Measurements from ENCODE around the gene SZT2.
A peak's percentile ranks its signal among the peaks of the same experiment; 100 is the strongest.
"Not testable (repeated sequence)": the region's sequence is repeated elsewhere in the genome, so short reads cannot be mapped to it uniquely, and the experiment has no call there.

Gene SZT2

DNA sequence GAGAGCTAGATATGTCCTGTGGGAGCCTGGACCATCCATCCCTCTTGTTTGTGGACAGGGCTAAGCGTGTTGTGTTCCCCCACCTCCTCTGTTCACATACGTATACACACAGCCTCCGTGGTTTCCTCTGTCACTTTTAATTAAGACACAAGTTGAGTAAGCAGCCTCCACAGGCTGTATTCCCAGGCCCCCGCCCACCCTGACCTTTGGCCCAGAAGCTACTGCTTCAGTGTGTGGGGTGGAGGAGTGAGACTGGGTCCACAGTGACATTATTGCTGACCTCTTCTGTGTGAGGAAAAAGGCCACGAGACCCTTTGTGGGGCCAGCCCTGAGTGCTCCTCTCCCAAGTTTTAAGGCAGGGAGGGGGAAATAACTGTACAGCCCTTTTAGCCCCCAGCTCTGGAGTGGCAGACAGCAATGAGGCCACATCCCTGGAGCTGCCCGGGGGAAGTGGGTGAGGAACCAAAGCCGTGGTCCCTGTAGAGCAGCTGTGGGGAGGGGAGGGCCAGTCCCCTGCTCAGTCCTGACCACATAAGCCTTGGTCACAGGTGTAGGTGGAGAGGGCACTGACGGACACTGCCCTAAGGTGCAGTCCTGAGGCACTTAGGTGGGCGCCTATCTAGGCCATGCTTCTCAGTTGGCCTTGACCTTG lies 26.3 kb upstream of the SZT2 start:
- no peak for DNase-seq

DNA sequence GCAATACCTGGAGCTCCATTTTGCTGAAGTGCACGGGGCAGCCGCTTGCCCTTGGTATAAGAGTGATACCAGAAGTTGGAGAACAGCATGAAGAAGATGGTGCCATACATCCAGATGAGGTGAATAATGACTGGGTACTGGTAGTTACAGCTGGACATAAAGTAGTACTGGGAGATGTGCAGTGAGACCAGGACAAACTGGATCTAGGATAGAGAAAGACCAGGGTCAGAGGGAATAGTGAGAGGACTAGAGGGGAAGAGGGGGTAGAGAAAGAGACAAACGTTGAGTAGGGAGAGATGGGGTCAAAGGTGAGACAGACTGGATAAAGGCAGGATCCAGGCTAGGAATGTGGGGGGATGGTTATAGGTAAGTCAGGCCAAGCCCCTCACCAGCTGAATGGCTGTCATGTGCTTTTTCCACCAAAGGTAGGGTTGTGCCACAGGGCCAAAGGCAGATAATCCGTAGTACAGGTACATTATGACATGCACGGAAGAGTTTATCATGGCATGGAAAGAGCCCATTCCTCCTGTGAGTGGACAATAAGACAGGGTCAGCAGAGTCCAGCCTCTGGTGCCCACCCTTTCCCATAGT lies 25.7 kb upstream of the SZT2 start:
- no peak for DNase-seq

DNA sequence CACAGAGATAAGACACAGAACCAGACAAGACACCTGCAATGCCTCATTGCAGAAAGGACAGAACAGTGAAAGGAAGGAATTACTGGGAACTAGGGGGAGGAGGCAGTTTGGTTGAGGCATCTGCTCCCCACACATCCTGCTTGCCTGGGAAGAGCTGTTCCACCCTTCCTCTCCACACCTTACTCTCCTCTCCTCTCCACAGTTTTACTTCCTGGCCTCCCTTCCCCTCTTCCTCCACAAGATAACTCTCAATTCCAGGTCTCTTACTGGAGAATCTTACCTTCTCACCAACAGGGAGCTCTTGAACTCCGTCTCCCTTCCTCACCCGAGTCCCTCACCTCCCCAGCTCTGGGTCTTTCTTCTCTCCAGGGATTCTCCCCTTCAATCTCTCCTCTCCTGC lies 24.0 kb upstream of the SZT2 start:
- DNase-seq: no peak

DNA sequence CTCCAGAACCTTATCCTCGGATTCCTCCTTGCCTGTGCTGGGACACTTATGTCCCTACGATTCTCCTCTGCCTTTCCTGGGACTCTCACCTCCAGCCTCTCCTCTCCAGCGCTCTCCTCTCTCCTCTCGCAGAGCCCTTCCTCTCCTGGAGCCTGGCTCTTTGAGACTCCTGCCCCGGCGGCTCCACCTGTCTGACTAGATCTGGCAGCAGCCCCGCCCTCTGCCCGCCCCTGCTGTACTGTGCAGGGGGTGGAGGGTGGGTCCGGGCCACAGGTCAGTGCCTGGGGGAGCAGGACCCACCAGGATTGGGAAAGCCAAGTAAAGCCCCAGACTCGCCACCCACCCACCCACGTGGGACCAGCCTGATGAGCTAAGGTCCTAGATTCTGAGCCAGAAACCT lies 23.5 kb upstream of the SZT2 start:
- DNase-seq: no peak

- no peak for DNase-seq
Measured at GRCh38 chr1:43366601-43367025, 23.1 kb upstream of the SZT2 start.

GRCh38 chr1:43367026-43367903 lies 22.4 kb upstream of the SZT2 start:
- no peak for DNase-seq

GRCh38 chr1:43367904-43368645 lies 21.6 kb upstream of the SZT2 start, which contains the start of gene ELOVL1:
Gene ELOVL1, minus strand, starts transcription at chr1:43368011. Its CDS starts 2,402 bp downstream, at chr1:43365609.
- DNase-seq: peak; percentile 94

DNA sequence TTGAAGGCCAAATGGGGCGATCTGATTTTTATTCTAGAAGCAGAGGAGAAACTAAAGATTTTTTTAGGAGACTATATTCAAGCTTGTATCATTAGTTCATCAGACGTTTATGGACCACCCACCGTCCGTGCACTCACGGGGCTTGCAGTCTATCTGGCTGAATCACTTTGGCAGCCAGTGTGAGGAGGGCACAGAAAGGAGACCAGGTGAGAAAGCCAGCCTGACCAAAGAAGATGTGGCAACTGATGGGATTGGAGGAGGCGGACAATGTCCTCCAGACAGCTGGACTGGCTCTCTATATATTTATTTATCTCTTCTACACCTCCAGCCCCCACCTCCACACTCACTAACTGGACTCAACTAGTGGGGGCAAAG lies 21.1 kb upstream of the SZT2 start:
- no peak for DNase-seq

DNA sequence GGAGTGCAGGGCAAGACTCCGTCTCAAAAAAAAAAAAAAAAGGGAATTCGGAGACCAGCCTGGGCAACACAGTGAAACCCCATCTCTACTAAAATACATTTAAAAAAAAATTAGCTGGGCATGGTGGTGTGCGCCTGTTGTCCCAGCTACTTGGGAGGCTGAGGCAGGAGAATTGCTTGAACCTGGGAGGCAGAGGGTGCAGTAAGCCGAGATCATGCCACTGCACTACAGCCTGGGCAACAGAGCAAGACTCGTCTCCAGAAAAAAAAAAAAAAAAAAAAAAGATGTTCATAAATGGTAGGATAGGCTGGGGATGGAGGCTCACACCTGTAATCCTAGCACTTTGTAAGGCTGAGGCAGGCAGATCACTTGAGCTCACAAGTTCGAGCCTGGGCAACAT lies 19.9 kb upstream of the SZT2 start:
- DNase-seq: not testable (repeated sequence)

DNA sequence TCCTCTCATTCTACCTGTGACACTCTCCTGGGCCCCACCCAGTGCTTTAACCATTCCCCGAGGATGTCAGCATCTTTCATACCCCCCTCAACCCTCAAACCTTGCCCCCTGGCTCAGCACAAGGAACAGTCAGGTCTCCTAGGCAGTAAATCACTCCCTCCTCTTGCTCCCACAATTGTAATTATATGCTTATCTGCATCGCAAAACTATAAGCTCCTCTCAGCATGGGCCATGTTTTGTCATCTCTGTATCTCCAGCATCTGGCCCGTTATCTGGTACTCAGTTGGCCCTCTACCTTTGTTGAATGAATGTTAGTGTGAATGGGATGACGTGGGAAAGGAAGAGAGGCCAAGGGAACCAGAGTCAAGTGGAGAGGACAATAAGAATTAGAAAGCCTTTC lies 19.1 kb upstream of the SZT2 start:
- no peak for DNase-seq

DNA sequence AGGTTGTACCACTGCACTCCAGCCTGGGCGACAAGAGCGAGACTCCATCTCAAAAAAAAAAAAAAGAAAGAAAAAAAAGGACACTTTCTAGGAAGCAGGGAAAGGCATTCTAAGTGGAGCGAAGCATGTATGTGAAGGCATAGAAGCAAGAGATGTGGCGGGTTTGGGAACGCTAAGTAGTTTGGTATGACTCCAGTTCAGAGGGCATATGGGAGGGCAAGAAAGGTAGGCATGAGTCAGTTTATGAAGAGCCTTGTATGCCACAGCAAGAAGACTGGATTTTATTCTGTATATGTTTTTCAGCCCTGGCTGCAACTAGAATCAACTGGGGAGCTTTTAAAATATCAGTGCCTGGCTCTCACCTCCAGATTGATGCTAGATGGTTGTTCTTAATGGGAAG lies 17.5 kb upstream of the SZT2 start:
- DNase-seq: no peak

DNA sequence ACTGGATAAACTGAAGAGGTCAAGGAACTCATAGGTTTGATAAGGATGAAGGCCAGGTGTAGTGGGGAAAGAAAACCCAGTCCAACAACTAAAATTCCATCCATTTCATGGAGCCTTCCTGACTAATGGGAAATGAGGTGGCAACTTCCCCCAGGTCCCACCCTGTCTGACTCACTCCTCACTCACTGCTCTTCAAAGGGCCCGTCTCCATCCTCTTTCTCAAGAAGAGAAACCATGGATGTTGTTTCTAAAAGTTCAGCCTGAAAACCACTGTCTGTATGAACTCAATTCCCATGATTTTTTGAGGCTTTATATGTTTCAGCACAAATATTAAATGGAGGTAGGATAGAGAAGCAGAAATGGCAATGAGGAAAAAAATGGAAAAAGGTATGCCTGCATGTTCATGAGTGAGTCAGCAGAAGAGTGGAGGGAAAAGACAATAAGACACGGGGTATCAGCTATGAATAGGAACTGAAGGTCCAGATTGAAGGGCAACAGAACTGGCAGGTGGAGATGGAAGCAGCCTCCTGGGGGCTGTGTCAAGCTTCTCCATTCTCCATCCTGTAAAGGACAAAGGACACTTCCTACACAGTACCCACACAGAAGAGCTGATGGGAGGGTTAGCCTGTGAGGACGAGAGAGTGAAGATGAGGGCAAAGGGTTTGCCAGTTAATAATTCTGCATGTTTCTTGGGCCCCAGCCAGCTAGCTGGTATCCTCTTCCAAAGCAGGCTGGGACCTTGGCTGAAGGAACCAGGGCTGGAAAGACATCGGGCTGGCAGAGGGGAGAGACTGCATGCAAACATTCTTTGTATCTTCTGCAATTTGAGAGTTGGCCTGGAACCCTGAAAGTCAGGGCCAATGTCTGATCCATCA lies 16.4 kb upstream of the SZT2 start:
- DNase-seq: no peak

- no peak for DNase-seq
Measured at GRCh38 chr1:43376723-43377235, 12.9 kb upstream of the SZT2 start.

DNA sequence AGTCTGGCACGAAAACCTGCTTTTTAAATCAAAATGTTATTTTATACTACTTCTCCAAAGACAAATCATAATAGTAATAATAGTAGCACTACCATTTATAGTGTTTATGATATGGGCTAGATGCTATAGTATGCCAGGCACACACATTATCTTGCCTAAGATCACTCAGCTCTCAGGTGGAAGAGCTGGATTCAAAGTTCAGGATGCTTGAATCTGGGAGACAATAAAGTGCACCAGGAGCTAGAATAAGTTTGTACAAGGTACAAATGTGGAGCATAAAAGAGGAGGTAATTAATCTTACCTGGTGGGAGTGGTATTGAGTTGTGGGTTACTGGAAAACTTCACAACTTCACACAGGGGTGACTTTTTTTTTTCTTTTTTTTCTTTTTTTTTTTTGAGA lies 11.9 kb upstream of the SZT2 start:
- DNase-seq: no peak

DNA sequence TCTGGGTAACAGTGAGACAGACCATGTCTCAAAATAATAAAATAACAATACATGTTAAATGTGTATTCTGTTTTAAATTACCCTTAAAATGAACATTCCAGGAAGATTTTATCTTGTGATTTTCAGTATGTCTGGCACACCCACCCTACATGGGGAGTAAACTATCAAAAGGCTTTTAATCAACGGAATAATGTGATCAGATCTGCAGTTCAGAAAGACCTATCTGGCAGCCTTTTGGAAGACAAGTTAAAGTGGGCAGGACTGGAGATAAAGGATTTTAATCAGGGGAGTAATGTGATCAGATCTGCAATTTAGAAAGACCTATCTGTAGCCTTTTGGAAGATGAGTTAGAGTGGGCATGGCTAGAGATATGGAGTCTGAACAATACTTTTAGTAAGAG lies 10.2 kb upstream of the SZT2 start:
- DNase-seq: no peak

GRCh38 chr1:43381612-43382011 lies 8.1 kb upstream of the SZT2 start:
- DNase-seq: no peak

DNA sequence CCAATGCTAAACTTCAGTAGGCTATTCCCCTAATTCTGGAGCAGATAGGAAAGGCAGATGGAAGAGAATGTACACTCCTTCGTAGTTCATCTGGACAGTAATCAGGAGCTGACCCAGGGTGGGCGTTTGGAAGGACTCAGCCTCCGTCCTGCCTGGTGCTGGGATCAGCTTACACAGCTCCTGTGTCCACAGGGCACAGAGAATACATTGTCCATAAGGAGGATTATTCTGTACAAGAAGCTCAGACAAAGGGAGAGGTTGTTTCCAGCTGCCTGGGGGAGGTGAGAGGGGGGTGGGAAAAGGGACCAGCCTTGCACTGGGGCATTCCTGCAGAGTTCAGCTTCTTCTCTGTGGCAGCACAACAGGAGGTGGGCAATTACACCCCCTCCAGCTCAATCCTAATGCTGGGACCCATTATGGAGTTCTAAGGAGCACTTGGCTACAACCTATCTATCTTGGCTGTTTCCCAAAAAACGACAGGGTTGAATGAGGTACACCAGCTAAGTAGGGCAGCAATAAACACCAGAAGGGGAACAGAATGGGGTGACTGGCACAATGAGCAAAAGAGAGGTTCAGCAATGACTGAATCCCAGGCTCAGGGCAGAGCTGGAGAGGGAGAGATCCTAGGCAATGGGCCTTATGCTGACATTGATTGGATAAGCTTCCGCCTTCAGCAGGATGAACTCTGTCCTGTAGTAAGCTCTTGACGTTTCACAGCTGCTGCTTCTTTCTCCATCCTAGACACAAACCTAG lies 7.5 kb upstream of the SZT2 start:
- DNase-seq: no peak

GRCh38 chr1:43383449-43383848 lies 6.2 kb upstream of the SZT2 start:
- DNase-seq: no peak

DNA sequence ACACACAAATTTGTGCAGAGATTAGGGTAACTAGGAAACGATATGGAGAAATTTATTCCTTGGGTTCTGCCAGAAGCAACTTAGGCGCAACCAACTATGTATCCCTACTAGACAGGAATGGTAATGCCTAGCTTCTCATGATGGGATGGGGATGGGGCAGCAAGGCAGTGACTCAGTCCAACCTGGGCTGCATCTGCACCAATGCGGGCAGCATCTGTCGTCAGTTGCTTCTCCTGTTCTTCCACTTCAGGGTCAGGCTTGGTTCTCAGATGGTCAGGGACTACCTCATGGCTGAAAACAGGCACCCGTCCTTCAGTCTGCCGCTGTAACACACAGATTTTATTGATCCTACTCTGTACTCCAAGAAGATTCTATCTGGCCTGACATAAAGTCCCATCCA lies 3.0 kb upstream of the SZT2 start:
- DNase-seq: no peak

GRCh38 chr1:43387976-43388599 lies 1.6 kb upstream of the SZT2 start:
- no peak for DNase-seq

DNA sequence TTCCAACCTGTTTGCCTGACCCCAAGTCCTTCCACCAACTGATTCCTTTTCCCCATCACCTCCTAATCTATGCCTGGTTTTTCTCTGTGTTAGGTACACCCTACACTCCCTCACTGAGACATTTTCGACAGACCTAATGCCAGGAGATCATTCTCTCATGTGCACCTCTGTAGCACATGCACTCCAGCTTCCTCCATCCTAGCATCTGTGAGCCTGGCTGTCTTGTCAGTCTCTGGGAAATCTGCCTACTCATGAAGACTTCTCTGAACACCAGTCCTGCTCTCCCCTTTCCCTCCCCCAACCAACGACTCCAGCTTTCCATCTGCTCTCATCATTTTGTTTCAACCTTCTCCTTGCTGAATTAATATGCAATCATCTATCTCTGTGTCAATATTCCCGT lies 1.1 kb upstream of the SZT2 start:
- no peak for DNase-seq

All from activated CD8-positive, alpha-beta memory T cell treated with anti-CD3 and anti-CD28 coated beads, Interleukin-2, amount 50 U/mL, for 48 hours (primary cell).